ENCODE results near the gene TUBA4A. TPM values are rescaled to one million over a fixed set of nuclear protein-coding genes. Genes with fewer than 3 reads are reported as not detected.

TUBA4A gene
- total and polyA plus RNA-seq, 9 of the 15 experiments (the other 6 are each of a cell fraction or from before 2014, with no cell fraction given), result 25.1 to 174 (median 42.4) TPM

DNA sequence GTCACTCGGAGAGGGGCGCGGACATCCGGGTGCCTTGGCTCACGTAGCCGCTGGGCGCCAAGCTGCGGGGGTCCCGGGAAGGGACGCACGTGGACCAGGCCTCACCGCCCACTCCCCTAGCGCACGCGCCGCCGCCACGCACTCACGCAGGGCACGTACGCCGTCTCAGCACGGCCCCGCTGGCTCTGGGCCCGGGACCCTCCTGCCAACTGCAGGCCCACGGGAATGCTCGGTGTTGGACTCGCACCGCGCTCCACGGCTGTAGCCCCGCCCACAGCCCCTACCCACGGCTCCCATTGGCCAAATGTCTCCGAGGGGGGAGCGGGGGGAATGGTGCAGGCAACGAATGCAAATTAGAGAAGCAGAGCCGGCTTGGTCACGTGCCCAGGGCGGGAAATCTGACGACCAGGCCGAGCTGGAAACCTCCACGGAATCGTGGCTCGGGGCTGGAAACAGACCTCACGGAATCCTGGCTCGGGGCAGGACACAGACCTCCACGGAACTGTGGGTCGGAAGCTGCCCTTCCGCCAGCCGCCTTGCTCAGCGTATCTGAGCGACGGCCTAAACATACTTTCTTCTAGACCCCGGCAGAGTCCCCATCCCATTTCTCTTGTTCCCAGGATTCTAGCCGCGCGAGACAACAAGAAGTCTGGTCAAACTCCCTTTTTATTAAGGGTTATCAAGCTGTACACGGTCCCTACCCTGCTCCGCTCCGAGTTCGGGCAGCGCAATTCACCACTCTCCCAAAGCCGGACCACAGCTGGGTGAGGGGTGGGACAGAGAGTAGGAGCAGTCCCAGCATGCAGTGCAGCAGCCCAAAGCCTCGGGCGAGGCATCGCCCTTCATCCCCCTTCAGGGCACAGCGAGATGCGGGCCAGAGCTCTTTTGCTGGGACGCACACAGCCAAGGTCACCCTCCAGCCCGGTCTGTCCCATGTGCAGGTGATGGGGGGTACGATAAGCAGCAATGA, 34.7 kb downstream of the TUBA4A start, which contains the start of gene ABCB6 (continued):
- TF ChIP-seq FIP1L1 (IDR thresholded peaks at IDR 0.05; ENCODE audit: low read depth, low read length, poor library complexity, severe bottlenecking), result peak; percentile 74
- peak; percentile 25 for TF ChIP-seq PCBP1 (IDR thresholded peaks at IDR 0.05; ENCODE audit: low read depth, low read length, poor library complexity, severe bottlenecking)
- no peak for TF ChIP-seq SIX5 (IDR thresholded peaks at IDR 0.05; ENCODE audit: borderline replicate concordance in 1 of 2, insufficient read depth in 1 of 2, low read depth in 1 of 2, low read length in 2 of 2)
- TF ChIP-seq ZNF695 (CRISPR knock-in tag; IDR thresholded peaks at IDR 0.05), result no peak
- no peak for TF ChIP-seq SMC3 (conservative IDR thresholded peaks at IDR 0.05; ENCODE audit: insufficient read depth, low read depth, low read length)
- TF ChIP-seq, protein P1, sequence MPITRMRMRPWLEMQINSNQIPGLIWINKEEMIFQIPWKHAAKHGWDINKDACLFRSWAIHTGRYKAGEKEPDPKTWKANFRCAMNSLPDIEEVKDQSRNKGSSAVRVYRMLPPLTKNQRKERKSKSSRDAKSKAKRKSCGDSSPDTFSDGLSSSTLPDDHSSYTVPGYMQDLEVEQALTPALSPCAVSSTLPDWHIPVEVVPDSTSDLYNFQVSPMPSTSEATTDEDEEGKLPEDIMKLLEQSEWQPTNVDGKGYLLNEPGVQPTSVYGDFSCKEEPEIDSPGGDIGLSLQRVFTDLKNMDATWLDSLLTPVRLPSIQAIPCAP (CRISPR knock-in tag; IDR thresholded peaks at IDR 0.05; ENCODE audit: borderline replicate concordance), result no peak
- no peak for TF ChIP-seq BCL6 (CRISPR knock-in tag; IDR thresholded peaks at IDR 0.05)
- no peak for TF ChIP-seq ZNF165 (CRISPR knock-in tag; IDR thresholded peaks at IDR 0.05; ENCODE audit: borderline replicate concordance)
- peak; percentile 66 for TF ChIP-seq ZBTB33 (CRISPR knock-in tag; IDR thresholded peaks at IDR 0.05)
- TF ChIP-seq CBX5 (IDR thresholded peaks at IDR 0.05; ENCODE audit: borderline replicate concordance, low read depth), result no peak
- TF ChIP-seq FOXP1 (CRISPR knock-in tag; IDR thresholded peaks at IDR 0.05), result no peak; the same call in 1 of the 2 replicates
- no peak for TF ChIP-seq SNAPC5 (CRISPR knock-in tag; IDR thresholded peaks at IDR 0.05)
- TF ChIP-seq SAFB (IDR thresholded peaks at IDR 0.05; ENCODE audit: borderline replicate concordance, low read depth, low read length), result peak; percentile 86
- no peak for TF ChIP-seq SNIP1 (IDR thresholded peaks at IDR 0.05; ENCODE audit: low read depth)
- TF ChIP-seq ZBTB8A (IDR thresholded peaks at IDR 0.05; ENCODE audit: partially characterized antibody), result no peak
- TF ChIP-seq ESRRB (CRISPR knock-in tag; IDR thresholded peaks at IDR 0.05; ENCODE audit: borderline replicate concordance), result no peak
- TF ChIP-seq, protein P2, sequence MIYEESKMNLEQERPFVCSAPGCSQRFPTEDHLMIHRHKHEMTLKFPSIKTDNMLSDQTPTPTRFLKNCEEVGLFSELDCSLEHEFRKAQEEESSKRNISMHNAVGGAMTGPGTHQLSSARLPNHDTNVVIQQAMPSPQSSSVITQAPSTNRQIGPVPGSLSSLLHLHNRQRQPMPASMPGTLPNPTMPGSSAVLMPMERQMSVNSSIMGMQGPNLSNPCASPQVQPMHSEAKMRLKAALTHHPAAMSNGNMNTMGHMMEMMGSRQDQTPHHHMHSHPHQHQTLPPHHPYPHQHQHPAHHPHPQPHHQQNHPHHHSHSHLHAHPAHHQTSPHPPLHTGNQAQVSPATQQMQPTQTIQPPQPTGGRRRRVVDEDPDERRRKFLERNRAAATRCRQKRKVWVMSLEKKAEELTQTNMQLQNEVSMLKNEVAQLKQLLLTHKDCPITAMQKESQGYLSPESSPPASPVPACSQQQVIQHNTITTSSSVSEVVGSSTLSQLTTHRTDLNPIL (CRISPR knock-in tag; IDR thresholded peaks at IDR 0.05), result no peak
- TF ChIP-seq NFYB (IDR thresholded peaks at IDR 0.05; ENCODE audit: extremely low read depth, insufficient read length), result peak; percentile 43
- TF ChIP-seq TCF3 (CRISPR knock-in tag; IDR thresholded peaks at IDR 0.05), result peak; percentile 43; the same call in 1 of the 2 replicates
